DND-41 (cell line): Measurements from ENCODE around the gene CCDC120.

Experiments used
- EZH2 ChIP-seq: IDR thresholded peaks from 3 replicates; pipeline ENCODE4 v1.6.1; 2012; ENCODE audit warnings: borderline replicate concordance, low read depth, mild to moderate bottlenecking, moderate library complexity, low read length, inconsistent platforms; ENCODE audit not compliant: severe bottlenecking
- TF ChIP-seq, protein P1 (sequence below): IDR thresholded peaks from 2 replicates; pipeline ENCODE4 v1.5.1; 2012; ENCODE audit warnings: borderline replicate concordance, low read length, moderate library complexity, mild to moderate bottlenecking; ENCODE audit not compliant: poor library complexity, severe bottlenecking; ENCODE audit errors: extremely low read depth

DNA sequence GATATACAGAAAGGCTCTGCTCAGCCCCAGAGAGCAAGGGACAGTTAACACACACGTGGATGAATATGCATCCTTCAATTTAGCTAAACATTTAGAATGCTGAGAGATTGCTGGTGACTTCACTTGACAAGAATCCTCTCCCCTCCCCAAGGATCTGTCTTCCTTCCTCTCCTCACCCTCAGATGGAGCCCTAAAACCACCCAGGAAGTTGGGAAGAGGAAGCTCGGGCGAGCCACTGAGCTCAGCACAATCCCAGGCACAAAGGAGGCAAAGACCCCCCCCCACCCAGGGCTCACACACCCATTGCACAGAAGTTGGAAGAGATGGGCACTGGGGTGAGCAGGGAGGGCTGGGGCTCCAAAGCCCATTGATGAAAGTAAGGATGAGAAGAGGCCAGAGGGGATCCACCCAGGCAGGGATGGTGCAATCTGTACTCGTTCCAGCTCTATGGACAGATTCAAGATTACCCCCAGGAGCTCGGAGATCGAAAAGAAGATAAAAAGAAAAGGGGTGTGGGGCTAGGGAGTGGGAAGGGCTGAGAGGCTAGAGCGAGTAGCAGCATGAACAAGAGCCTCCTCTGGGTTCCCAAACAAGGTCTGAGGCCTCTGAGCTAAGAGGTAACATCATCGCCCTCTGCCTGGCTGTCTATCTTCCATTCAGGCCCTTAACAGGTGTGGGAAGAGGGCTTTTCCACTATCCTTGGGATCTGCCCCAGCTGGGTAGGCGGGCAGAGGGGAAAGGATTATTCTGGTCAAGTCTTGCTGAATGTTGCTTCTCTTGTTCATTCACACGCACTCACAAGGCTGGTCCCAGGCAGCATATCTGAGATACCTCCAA is 16.8 kb upstream of the CCDC120 start:
- TF ChIP-seq, protein P1, sequence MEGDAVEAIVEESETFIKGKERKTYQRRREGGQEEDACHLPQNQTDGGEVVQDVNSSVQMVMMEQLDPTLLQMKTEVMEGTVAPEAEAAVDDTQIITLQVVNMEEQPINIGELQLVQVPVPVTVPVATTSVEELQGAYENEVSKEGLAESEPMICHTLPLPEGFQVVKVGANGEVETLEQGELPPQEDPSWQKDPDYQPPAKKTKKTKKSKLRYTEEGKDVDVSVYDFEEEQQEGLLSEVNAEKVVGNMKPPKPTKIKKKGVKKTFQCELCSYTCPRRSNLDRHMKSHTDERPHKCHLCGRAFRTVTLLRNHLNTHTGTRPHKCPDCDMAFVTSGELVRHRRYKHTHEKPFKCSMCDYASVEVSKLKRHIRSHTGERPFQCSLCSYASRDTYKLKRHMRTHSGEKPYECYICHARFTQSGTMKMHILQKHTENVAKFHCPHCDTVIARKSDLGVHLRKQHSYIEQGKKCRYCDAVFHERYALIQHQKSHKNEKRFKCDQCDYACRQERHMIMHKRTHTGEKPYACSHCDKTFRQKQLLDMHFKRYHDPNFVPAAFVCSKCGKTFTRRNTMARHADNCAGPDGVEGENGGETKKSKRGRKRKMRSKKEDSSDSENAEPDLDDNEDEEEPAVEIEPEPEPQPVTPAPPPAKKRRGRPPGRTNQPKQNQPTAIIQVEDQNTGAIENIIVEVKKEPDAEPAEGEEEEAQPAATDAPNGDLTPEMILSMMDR: no peak
- no peak for TF ChIP-seq EZH2
